ENCODE measurements around the gene ITGA5.

- TF ChIP-seq POLR2AphosphoS5 (IDR thresholded peaks at IDR 0.05; ENCODE audit: low read depth, low read length) (no peak), TAF1 (IDR thresholded peaks at IDR 0.05; ENCODE audit: borderline replicate concordance, insufficient read depth, low read length) (no peak), REST (IDR thresholded peaks at IDR 0.05; ENCODE audit: insufficient read depth in 1 of 2, low read depth in 2 of 2, low read length in 2 of 2) (no peak)
These were observed 24.1 kb downstream of the ITGA5 start for GRCh38 chr12:54394986-54395385.

Data from PFSK-1 (cell line).